Activated CD4-positive, CD25-positive, alpha-beta regulatory T cell (primary cell): ENCODE measurements around the gene STX1A.
"Not testable (repeated sequence)": the region's sequence is repeated elsewhere in the genome, so short reads cannot be mapped to it uniquely, and the experiment has no call there.

Experiments used
- DNase-seq, 4 experiments: peaks; one replicate each; lab custom pipeline; 2025; lab: John Stamatoyannopoulos, UW

The STX1A gene

DNA sequence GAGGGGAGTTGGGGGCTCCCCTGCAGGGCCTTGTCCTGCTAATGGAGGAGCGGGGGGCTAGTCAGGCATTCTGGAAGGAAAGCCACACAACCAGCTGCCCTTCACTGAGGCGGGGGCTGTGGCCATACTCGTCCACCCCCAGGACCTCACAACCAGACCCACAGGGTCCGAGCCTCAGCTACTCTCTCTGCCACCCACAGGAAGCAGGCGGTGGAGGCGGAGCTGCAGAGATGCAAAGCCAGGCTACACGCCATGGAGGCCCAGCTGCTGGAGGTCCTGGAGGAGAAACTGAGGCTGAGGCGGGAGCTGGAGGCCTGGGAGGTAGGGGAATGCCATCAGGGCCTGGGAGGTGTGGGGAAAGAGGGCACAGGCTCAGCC lies 16.0 kb upstream of the STX1A start:
- no peak for DNase-seq

DNA sequence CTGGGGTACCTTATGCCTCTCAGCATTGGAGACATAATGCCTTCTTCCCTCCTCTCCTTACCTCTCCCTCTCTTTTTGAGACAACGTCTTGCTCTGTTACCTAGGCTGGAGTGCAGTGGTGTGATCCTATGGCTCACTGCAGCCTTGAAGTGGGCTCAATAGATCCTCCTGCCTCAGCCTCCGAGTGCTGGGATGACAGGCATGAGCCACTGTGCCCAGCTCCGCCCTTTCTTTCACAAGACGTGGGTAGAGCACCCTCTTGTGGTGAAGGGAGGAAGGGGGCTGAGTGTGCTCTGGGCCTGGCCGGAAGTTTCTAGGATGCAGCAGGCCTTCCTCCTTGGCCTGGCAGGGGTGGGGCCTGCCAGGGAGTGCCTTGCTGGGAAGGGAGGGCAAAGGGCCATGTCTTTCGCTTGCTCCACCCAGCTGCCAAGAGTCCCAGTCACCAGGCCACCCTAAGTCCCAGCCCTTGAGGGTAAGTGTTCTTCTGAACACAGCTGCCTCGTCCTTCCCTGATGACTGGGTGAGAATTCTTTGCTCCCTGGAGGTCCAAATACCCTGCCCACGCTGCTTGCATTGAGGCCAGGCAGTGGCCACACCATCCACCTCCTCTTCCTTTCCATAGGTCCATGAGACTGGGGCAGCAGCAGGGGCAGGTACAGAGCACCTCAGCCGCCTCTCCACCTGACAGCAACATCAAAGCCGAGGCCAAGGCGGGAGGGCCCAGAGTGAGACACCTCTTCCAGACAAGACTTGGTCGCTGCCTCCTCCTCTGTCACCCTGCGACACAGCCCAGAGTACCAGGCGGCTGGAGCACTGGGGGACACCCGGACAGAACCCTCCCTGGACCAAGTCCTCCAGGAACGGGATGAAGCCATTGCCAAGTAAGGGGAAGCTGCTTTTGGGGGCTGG lies 15.4 kb upstream of the STX1A start:
- peak; percentile 54 to 76 (median 58) for DNase-seq

DNA sequence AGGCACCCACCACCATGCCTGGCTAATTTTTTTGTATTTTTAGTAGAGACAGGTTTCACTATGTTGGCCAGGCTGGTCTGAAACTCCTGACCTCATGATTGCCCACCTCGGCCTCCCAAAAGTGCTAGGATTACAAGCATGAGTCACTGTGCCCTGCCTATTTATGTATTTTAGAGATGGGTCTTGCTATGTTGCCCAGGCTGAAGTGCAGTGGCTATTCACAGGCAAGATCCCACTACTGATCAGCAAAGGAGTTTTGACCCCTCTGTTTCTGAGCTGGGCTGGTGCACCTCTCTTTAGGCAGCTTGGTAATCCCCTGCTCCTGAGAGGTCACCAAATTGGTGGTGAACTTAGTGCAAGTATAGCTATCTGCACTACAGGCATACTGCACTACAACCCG lies 12.9 kb upstream of the STX1A start:
- DNase-seq: no peak

DNA sequence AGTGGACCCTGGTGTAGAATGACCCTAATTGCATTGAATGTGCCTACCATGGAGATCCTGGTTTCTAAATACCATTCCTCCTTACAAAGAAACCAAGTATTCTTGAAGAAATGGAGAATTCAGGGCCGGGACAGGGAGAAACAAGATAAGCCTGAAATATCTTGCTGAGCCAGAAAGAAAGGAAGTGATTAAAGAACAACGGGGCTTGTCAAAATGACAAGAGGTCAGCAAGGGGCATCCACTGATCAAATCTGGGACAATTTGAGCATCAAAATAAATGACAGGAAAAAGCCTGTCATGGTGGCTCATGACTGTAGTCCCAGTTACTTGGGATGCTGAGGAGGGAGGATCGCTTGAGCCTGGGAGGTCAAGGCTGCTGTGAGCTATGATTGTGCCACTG lies 11.0 kb upstream of the STX1A start:
- no peak for DNase-seq

DNA sequence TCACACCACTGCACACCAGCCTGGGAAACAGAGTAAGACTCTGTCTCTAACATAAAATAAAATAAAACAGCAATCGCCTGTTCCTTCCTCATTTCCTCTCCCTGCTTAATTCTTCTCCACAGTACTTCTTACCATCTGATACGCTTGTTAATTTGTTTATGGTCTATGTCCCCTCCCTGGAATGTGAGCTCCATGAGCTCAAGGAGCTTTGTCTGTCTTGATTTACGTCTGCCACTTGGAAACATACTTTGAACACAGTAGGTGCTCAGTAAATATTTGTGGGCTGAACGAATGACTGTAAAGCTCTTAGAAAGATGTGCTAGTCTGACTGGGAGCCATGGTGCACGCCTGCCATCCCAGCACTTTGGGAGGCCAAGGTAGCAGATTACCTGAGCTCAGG lies 9.1 kb upstream of the STX1A start:
- no peak for DNase-seq

DNA sequence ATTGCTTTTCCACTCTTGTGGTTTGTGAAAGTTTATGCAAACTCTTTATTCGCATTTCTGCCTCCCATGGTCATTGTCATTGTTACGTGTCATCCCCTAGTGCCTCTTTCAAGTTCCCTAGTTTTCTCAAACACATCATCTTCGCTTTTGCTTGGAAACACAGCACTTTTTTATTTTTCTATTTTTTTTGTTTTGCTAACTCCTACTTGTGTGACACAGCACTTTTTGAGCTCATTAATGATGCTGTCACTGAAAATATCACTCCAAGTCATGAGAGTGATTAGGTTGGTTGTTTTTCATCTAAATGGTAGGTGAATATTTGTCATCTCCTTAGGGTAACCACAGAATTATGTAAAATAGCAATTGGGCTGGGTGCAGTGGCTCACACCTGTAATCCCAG lies 8.5 kb upstream of the STX1A start:
- DNase-seq: no peak

DNA sequence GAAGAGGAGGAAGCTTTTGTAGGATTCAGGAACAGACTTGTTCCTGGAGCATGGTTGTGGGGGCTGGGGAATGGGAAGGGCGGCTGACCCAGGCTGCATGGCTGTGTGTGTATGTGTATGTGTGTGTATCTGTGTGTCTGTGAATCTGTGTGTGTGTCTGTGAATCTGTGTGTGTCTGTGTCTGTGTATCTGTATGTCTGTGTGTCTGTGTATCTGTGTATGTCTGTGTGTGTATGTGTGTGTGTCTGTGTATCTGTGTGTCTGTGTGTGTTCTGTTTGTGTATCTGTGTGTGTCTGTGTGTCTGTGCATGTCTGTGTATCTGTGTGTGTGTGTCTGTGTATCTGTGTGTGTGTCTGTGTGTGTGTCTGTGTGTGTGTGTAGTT lies 6.6 kb upstream of the STX1A start:
- DNase-seq: no peak

DNA sequence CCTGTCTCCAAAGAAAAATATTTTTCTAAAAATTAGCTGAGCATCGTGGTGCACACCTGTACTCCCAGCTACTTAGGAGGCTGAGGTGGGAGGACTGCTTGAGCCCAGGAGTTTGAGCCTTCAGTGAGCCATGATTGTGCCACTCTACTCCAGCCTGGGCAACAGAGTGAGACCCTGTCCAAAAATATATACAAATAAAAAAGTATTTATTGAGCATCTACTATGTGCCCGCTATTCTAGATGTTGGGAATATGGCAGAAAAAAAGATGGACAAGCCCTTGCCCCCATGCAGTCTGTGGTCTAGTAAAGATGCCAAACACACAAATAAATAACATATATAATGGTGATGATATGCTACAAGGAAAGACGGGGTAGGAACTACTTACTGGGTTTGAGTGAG lies 4.3 kb upstream of the STX1A start:
- DNase-seq: no peak

DNA sequence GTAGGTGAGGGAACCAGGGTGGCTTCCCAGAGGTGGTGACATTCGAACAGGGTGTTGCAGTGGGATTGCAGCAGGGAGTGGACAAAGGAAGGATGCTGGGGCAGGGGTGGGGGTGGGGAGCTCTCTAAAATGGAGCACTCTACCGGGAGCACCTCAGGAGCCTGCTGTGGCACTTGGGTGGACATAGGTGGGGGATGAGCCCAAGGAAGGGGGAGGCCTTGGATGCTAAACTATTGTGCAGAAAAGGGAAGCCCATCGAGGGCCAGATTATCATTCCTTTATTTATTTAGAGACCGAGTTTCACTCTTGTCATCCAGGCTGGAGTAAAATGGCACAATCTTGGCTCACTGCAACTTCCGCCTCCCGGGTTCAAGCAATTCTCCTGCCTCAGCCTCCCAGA lies 3.3 kb upstream of the STX1A start:
- DNase-seq: no peak

DNA sequence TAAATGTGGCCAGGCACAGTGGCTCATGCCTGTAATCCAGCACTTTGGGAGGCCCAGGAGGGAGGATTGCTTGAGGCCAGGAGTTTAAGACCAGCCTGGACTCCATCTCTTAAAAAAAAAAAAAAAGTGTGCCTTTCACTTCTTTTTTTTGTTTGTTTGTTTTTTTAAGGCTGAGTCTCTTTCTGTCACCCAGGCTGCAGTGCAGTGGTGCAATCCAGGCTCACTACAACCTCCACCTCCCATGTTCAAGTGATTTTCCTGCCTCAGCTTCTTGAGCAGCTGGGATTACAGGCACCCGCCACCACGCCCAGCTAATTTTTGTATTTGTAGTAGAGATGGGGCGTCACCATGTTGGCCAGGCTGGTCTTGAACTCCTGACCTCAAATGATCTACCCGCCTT lies 2.7 kb upstream of the STX1A start:
- not testable (repeated sequence) for DNase-seq

DNA sequence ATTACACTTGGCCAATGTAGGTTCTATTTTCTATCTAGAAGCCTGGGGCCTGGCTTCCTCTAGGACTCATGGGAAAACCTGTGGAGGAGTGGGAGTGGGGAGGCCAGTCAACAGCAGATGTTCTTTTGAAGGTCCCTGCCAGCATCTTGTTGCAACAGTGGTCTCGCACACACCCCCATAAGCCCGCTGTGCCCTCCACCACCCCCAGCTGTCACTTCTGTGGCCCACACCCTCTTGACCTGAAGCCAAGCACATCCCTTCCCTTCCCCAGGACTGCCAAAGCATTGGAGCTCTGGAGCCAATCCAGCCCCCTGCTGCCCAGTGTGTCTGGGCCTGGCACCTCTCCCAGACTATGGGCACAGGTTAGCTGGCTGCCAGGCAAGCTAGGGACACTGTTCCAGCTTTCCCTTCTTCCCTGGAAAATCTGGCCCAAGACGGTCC lies 1.9 kb upstream of the STX1A start:
- DNase-seq: no peak

DNA sequence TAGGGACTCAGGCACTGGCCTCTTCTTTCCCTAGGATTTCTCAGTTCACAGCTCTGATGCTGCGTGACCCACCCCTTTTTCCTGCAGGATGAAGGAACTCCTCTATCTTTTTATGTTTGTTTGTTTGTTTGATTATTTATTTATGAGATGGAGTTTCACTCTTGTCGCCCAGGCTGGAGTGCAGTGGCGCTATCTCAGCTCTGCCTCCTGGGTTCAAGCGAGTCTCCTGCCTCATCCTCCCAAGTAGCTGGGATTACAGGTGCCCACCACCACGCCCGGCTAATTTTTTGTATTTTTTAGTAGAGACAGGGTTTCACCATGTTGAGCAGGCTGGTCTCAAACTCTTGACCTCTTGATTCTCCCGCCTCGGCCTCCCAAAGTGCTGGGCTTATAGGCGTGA lies 974 bp upstream of the STX1A start:
- not testable (repeated sequence) for DNase-seq

DNA sequence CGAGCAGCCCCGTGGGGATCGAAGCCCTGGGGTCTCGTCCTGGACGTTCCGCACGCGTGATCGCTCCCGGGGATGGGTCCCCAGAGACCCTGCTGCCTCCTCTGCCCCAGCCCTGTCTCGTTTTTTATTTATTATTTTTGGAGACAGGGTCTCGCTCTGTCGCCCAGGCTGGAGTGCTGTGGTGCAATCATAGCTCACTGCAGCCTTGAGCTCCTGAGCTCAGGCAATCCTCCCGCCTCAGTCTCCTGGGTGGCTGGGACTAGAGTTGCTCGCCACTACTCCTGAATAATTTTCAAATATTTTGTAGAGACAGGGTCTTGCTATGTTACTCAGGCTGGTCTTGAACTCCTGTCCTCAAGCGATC lies 319 bp upstream of the STX1A start:
- no peak for DNase-seq

DNA sequence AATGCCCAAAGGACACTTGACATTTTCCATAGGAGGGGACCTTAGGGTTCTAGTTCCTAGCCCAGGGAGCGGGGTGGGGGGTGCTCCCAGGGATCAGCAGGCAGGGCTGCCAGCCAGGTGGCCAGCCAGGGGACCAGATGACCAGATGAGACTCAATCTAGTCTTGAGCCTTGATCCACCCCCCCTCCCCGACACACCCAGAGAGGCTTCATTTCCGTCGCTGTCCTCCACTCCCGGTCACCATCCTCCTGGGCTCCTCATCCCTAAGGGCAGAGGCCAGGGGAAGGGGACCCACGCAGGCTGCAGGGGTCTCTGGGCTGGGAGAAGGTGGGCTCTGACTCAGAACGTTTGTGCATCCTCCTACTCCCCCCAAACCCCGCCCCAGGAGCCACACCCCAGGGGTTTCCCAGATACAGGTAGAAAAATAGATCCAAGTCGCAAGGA lies 1.0 kb downstream of the STX1A start:
- no peak for DNase-seq

DNA sequence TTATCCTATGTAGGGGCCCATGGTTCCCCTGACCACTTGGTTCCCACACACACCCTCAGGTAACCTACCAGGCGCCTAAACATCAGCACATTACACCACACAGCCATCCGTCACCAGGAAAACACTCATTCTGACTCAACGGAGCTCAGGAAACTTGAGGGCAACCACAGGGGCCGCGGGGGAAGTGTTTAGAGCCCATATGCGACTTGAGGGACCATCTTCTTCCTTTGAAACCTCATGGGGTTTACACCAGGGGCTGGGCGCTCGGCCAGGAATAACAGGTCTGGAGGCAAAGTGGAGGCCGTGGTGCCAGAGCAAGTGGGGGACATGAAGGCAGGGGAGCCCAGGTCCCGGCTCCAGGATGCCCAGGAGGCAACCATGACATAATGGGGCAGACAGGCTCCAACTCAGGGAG lies 1.5 kb downstream of the STX1A start:
- DNase-seq: peak; percentile 12 to 49 (median 32)

DNA sequence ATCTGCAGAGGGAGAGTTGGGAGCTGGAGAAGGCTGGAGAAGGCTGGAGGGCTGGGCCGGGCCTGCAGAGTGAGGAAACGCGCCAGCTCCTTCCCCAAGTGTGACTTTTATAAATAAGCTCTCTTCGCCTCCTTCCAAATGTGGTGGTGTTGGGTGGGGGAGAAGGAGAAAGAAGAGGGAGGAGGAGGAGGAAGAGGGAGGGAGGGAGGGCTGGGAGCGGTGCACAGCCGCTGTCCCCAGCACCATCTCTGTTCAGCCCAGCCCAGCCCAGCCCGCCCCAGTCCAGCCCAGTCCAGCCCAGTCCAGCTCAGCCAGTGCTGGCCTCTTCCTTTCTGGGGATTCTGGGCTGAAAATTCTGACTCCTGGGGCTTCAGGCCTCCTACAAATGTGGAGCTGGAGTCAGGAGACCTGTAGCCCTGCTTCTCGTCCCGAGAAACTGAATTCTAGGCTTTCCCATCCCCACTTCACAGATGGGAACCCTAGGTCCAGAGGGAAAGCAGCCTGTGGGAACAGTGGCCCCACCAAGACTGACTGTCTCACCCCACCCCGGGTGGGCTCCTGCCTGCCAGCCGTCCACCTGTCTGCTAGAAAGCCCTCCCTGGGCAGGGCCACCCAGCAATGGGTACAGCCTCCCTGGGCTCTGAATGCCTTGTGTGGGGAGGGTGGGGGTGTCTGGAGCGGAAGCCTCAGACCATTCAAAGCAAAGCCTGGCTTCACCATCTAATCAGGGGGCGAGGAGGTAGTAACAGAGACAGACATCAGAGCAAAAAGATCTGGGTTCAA lies 2.3 kb downstream of the STX1A start:
- no peak for DNase-seq

DNA sequence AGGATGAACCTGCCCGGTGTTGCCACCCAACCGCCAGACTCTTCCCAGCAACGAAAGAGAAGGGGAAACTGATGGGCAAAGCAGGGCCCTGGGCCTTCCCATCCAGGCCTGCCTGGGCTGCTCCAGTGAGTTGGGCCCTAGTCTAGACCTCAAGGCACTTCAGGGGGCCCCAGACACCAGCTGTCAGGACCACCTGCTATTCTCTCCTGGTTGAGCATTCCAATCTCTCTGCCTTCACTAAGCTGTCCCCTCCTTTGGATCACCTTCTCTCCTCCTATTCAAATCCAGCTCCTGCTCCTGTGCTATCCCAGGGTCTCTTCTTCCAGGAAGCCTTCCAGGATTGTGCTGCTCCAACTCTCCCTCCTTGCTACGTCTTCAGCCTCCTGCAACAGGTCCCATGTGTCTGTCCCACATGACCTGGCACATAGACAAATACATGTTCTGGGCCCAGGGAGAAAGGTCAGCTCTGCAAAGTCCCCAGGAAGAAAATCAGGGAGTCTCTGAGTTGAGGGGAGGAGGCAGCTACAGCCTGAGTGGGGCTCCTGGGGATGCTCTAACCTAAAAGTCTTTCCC lies 3.1 kb downstream of the STX1A start:
- DNase-seq: no peak

DNA sequence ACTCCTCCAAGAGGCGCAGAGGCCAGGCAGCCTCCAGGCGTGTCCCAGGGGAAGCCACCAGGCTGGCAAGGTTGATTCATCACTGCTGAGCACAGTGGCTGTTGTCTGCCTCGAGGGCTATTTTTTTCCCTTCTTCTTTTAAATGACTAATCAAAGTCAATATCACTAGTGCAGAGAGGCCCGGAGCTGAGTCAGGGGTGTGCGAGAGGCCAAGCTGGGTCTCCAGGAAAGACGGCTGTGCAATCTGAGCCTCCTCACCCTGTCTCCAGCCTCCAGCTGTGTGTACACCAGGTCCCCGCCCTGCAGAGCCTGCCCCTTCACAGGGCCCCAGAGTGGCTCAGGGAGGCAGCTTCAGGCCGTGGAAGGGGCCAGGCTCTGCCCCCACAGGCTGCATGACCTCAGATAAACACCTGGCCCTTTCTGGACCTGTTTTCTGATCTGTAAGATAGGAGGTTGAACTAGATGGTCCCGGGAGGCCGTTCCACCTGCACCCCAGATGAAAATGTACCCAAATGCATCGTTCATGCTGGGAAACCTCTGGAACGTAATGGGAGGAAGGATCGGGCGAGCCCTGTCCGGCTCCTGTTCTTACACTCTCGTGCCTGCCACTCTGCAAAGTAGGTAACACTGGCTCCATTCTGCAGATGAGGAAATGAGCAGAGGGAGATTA lies 3.7 kb downstream of the STX1A start:
- DNase-seq: peak in 2 of 4 experiments; percentile 22 to 37

DNA sequence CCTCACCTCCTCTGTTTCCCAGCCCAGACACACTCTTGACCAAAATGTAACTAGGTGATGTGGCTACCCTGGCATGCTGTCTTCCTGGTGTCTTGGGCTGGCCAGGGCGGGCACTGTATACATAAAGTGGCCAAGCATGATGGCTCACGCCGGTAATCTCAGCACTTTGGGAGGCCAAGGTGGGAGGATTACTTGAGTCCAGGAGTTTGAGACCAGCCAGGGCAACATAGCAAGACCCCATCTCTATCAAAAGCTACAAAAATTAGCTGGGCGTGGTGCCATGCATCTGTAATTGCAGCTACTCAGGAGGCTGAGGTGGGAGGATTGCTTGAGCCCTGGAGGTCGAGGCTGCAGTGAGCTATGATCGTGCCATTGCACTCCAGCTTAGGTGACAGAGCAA lies 6.2 kb downstream of the STX1A start:
- not testable (repeated sequence) for DNase-seq

DNA sequence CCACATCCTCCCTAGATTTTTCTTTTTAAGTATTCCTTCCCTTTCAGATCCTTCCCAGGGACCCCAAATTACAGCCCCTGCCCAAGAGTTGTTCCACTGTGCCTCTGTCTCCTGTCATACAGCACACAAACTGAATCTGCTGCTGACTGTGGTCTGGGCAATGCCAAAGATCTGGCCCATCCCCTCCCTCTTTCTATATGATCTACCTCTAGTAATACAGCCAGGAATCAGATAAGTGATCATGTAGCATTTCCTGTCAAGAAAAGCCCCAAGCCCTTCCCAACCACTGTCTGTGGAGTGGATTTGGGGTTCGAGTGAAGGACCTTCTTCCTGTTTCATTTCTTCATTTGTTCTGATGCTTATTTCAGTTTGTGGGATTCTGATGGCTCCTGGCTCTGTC lies 6.7 kb downstream of the STX1A start:
- DNase-seq: no peak

DNA sequence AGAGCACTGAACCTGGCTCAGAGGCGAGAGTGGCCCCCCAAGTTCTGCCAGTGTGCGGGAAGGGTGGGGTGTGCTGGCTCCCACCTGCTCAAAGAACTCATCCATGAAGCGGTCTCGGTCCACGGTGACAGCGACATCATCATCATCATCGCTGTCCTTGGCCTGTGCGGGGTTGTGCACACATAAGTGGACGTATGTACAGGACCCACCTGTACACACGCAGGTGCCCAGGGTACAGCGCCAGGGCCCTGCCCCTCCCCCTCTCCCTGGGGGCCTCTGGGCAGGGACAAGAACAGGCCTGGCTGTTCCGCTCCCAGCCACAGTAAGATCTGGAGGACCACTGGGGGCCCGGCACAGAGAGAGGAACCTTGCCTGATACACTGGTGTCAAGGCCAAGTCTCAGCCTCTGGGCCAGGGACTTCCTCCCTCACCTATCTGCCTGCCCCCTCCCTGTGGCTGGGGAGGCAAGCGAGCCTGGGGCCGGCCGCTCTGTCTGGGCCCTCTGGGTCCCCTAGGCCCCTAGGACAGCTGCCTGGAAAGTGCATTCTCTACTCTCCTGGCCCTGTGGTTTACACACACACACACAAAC lies 10.4 kb downstream of the STX1A start:
- no peak for DNase-seq

DNA sequence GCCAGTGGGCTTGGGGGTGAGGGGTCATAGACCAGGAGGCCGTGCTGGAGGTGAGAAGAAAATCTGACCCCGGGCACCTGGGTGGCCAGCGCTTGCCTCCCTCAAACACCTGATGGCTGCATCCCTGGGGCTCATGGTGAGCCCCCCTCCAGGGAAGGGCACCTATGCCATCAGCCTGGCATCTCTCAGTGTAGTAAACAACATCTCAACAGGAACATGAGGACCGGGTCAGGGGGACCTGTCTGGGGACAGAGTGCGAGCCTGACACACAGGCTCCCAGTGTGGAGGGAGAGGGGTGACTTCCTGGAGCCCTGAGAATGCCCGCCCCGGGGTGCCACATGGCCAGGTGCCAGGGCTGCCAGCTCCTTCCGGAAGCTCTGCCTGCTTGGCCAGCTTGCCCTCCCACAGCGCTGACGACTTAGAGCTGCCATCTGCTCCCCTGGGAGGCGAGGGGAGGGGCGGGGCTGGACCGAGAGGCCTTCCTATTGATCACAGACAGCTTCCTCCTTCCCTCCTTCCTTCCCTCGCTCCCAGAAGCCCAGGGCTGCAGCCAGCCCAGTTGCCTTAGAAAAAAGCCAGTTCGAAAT lies 12.3 kb downstream of the STX1A start:
- DNase-seq: peak in 1 of 4 experiments; percentile 24
